Renal pelvis (tissue), 4 donors: ENCODE results near the gene SDHB. TPM values are rescaled to one million over a fixed set of nuclear protein-coding genes. Genes with fewer than 3 reads are reported as not detected.

Experiments used
- DNase-seq: peaks from one replicate; pipeline ENCODE4 v3.0.0-alpha.2; 2013
- polyA plus RNA-seq, 3 donors: library from polyadenylated mRNA; unstranded; fragments of 120-200 nt; gene quantifications; one replicate each; pipeline ENCODE4 v1.2.1, GENCODE V29; 2013; ENCODE audit not compliant: insufficient read length in 3 of 3

Gene SDHB
- polyA plus RNA-seq, 3 donors: 137 to 167 (median 156) TPM

DNA sequence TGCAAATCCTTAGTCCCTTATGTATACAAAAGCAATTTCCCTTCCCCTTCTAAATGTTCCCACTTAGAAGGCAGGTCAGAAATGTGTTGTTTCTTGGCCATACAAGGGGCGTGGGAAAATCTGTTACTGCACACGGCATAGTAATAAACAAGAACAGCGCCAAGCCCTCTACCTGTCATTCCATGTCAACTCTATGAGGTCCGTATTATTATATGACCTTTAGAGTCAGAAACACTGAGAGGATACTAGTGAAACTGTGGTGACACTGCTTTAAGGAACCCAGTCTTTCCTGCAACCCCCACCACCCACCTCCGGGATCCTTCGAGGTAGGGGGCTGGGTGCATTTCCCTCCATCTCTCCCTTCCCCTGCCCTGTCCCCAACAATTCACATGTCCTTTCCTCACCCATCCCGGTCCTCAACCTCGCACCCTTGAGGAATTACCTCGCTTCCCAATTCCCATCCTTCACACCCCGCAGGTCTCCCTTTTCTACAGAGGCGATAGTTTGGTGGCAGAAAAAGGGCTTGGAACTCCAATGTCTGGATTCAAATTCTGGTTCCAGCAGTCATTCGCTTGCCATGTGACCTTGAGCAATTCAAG, 647 bp downstream of the SDHB start:
- DNase-seq: peak; percentile 4

DNA sequence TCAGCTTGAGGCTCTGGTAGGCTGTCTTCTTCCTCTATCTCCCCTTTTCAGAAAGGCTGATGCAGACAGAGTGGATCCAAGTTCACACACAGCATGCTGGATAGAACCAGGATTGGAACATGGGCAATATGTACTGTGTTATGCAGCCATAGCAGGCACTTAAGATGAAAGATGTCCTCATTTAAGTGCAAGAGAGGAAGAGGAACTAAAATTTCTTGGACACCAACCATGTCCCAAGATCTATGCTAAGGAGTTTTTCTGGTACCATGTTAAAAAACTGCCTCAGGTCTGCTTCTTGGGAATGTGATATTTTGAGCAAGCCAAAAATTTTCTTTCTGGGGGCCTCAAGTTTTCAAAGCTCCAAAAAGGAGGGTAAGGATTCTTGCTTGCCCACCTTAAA, 1.2 kb downstream of the SDHB start:
- no peak for DNase-seq

DNA sequence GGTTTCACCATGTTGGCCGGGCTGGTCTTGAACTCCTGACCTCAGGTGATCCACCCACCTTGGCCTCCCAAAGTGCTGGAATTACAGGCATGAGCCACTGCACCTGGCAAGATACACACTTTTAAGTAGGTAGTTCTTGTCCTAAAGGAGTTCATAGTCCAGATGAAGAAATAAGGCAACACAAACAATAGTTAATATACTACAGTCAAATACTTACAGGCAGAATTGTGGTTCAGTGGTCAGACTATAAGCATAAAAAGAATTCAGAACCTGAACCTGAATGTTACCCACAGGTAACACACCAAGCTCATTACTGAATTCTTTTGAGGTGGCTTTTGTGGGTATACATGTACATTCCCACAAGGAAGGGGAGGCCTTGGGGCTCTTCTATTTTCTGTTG, 1.8 kb downstream of the SDHB start:
- DNase-seq: no peak

DNA sequence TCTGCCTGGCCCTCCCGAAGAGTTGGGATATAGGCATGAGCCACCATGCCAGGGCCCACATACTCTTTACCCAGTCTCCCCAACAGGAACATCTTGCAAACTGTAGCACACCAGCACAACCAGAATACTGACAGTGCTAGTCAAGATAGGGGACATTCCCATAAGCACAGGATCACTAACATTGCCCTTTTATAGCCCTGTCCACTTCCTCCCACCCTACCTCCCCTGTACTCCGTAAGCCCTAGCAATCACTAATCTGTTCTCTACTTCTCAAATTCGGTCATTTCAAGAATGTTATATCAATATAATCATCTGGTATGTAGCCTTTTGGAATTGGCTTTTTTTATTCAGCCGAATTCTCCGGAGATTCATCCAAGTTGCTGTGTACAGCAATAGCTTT, 5.9 kb downstream of the SDHB start:
- no peak for DNase-seq

DNA sequence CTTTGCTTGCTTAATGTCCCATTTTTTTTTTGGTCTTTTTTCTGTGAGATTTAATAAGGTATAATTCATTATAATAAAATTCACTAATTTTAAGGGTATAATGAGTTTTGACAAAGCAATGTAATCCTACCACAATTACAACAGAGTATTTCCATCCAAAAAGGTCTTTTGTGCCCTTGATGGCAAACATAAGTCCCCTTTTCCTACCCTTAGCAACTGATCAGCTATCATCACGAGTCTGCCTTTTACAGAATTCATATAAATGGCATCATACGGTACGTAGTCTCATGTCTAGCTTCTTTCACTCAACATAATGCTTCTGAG, 7.5 kb downstream of the SDHB start:
- DNase-seq: no peak

DNA sequence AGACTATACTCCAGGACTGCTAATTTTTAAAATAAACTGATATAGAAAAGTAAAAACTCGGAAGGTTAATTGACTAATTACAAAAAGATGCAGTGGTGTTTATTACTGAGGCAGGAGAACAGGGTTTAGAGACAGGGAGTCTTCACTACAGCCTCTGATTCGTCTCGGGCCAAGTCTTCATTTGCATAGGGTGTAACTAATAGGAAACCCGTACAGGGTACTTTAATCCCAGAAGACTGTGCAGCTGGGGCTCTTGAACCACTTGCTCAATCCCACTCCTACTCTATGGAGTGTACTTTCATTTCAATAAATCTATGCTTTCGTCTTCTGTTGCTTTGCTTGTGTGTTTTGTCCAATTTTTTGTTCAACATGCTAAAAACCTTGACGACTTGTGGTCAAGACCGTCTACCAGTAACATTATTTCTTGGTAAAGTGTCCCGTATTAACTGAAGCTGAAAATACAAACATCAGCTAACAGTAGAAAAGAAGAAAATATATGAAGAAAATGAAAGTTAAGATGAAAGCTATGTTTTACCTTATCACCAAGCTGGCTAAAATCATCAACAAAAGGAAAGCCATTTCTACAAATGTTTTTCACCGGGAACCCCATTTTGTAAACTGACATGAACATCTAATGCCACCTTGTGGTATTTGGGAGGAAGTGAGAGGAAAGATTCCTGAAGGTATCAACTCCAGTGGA, 8.0 kb downstream of the SDHB start:
- peak; percentile 55 for DNase-seq

DNA sequence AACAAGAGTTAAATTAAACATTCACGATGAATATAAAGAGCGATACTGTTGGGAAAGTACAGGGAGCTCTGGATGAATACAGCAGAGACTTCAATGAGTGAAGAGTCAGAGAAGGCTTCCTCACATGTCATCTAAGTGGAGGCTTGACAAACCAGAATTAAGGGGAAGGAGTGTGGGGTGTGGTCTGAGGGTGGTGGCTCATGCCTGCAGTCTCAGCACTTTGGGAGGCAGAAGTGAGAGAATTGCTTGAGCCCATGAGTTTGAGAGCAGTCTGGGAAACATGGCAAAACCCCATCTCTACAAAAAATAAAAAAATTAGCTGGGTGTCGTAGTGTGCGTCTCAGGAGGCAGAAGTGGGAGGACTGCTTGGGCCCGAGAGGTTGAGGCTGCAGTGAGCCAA, 8.7 kb downstream of the SDHB start:
- no peak for DNase-seq

DNA sequence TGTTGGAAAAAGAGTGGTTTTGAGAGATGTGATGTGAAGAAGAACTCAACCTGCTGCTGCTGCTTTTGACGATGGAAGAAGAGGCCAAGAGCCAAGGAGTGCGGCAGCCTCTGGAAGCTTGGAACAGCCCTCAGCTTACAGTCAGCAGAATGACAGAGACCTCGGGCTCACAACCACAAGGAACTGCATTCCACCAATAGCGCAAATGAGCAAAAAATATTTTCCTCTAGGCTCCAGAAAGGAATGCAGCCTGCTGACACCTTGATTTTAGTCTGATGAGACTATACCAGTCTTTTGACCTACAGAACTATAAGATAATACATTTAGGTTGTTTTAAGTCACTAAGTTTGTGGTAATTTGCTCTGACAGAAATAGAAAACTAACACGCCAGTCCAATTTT, 10.2 kb downstream of the SDHB start:
- DNase-seq: no peak

DNA sequence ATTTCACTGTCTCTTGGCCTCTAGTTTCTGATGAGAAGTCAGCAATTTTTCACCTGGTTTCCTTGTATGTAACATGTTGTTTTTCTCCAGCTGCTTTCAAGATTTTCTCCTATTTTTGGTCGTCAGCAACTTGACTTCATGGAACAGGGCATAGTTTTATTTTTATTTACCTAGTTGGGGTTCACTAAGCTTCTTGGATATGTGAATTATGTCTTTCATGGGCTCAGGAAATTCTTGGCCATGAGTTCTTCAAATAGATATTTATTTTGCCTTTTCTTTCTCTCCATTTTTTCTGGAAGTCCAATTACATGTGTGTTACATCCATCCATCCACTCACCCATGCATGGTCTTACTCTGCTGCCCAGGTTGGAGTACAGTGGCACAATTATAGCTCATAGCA, 13.7 kb downstream of the SDHB start:
- DNase-seq: no peak

DNA sequence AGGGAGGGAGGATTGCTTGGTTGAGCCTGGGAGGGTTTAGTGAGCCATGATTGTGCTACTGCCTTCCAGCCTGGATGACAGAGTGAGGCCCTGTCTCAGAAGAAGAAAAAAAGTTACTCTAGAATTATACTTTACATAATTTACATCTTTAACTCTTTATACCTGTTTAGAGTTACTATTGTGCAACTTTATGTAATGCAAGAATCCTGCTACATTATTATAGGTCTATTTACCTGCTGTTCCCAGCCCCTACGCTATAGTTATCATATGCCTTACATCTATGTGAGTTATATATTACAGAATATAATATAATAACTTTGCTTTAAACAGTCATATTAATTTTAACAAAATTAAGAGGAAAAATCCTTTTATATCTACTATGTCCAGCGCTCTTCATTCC, 14.3 kb downstream of the SDHB start:
- DNase-seq: no peak

DNA sequence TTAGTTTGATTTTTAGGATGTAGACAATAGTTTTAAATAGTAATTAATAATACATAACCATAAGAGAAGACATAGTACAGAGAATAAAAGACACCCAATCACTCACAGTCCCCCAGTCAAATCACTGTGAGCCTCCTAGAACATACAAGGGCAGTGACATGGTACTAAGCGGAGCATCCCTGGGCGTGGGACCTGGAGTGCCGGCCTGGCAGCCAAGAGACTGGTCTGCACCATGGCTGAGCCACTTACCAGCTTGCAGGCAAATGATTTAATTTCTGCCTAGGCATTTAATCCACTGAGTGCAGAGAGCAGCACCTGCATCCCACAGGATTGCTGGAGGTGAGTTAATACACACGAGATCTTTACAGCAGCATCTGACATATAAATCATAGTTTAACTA, 20.4 kb downstream of the SDHB start:
- no peak for DNase-seq

DNA sequence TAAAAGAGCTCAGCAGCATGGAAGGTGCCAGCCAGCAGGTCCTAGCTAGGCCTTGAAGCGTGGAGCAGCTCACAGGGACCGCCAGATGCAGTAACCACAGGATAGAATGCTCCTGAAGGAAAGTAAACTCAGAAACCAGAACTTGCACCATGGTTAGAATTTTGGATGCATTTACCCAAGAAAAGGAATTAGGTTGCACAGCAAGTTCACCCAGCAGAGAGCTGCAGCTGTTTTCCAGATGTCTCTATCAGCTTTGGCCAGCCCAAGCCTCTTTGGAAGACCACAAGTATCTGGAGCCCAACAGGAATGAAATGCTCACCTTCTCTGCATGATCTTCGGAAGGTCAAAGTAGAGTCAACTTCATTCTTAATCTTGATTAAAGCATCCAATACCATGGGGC, 21.1 kb downstream of the SDHB start:
- no peak for DNase-seq

DNA sequence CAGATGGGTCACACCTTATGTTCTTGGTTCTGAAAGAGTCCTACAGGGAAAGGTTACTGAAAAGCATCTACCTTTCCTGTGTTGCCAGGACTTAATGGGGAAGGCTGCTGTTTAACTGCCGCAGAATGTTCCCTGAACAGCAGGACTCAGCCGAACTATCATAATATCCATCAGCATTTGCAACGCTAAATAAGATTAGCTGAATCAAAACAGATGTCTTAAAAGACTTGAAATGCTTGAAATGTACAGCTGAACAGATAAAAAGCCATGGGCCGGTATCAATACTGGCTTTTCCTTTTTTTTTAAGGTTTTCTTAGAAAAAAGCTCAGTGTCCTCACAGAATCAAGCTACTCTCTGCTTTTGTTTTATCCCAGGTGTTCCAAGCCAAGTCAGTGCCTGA, 22.4 kb downstream of the SDHB start:
- DNase-seq: no peak

DNA sequence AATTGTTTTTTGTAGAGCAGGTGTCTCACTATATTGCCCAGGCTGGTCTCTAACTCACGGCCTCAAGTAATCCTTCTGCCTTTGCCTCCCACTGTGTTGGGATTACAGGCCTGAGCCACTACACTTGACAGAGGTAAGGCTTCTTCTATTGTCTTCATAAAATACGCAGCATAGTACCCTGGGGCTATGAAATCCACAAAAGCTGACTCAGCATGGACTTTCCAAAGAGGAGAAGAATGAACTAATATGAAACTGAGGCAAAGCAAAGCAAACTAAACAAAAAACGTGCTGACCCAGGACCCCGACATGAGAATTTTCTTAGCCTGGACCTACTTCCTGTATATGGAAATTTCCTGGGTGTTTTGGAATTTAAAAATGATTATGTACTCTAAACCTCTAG, 23.6 kb downstream of the SDHB start:
- DNase-seq: no peak

DNA sequence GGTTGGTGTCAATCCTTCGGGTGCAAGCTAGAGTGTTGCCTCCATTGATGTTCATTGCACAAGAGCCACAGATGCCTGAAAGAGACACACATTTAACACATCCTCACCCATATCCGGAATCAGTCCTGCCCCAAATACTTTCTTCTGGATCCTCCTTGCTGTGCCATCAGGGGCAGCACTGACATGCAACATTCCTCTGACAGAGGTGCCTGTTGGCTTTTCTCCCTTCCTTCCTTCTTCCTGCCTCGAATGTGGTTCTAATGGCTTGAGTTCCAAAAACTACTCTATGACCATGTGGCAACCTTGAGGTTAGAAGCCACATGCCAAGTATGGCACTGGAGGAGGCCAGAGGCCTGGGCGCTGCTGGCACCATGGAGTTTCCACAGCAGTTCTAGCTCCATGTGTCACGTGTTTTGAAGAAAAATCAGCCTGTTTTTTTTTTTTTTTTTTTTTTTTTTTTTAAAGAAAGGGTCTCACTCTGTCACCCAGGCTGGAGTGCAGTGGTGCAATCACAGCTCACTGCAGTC, 25.1 kb downstream of the SDHB start:
- DNase-seq: no peak

DNA sequence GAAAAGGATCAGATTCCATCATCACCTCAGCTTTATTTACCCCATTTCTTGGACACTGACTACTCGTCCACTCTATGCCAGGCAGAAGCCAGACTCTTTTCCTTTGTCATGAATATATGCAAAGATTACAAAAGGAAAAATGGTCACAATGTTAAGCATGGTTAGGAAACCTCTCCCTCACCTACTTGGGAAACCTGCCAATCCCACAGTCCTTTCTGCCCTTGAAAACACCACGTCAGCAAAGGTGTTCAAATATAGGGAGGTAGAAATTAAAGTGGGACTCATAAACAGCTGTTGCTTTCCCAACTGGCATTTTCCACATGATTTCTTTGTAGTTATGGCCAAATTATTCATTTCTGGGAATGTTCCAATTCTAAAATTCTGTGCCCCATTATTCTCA, 25.9 kb downstream of the SDHB start:
- DNase-seq: no peak

DNA sequence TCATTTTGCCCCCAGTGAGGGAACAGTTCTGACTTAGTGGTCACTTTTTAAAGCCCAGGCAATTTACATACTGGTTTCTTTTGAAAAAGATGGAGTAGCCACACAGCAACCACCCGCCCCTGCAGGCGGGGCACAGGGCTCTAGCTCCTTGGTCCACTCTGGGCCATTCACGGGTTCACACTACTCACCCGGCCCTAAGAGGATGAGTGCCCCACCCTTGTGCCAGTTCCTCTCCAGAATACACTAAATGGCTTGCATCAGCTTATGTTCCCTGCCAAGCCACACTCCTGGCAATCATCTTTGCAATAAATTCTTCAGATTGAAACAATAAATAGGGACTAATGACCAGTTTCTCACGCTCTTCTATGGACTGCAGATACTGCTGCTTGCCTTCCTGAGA, 26.4 kb downstream of the SDHB start:
- no peak for DNase-seq

DNA sequence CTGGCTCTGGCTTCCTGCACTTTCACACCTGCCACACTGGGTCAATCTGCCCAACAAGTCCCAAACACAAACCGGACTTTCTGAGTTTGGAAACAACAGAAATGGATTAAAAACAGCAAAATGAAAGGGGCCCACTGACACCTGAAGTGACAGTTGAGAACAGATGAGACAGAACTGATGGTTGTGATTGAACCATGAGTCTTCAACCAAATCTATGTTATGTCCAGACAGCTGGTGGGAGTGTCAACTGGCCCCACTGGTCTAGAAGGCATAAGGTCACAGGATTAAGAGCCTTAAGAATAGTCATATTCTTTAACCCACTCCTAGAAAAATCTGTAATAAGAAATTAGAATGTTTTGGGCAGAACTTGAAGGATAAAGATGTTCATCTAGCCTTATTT, 29.1 kb downstream of the SDHB start:
- no peak for DNase-seq

DNA sequence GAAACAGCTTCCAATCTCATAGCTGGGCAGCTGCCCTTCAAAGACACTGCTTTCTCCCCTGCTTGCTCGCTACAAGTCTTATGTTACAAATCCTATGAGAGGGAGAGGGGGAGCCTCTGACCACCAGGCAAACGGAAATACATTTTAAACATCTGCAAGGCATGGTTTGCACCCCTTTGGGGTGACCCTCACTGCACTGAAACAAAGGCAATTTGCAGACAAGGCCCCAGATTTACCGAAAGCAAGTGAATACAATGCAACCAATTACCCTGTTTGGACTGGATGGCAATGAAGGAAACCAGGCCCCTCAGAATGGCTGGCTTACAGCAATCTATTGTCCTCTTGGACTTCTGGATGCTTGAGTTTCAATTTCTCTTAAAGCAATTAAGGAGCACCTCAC, 30.3 kb downstream of the SDHB start:
- no peak for DNase-seq

DNA sequence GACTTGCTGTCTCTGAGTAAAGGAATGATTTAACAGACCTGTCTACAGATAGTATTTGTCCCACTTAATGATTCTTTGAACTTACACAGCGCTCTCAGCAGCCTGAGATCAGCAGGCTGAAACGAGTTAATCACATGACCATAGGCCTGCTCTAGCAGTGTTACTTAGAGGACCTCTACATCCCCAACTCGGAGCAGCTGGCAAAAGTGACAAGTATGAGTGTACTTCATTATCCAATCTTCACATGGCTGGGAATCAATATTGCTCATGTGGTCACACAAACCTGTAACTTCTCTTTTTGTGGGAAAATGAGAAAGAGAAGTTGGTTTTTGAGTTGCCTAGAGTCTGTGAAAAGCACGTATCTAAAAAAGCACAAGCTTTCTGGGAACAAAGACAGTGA, 30.7 kb downstream of the SDHB start:
- no peak for DNase-seq

DNA sequence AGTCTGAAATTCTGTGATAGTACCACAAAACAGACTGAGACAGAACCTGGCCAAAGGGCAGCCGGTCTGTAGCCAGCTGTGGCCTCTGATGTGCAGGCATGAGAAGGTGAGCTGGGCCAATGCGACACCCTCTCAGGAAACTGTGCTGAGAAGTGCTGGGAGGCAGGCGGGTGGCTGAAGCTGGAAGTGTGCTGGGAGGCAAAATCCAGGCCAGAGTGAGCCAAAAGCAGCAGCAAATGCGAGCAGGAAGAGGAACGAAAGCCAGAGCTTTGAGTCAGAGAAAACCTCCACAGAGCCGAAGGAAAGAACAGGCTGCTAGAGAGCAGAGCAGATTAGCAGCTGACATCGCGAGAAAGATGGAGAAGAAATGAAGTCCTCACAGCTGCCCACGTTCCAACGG, 31.9 kb downstream of the SDHB start:
- no peak for DNase-seq

DNA sequence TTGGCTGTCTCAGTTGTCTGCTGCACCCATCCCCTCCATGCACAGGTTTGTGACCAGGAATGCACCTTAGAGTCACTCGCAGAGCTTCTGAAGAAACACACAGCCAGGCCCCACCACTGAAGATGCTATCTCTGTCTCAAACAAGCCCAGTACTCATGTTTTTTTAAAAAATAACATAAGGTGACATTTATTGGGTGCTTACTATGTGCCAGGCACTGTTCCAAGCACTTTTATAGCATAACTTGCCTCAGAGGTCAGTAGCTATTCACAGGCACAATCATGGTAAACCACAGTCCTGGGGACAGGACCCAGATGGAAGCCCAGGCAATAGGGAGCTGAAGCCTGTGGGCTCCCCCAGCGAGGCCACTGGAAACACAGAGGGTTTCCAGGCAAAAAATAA, 33.3 kb downstream of the SDHB start:
- DNase-seq: no peak

DNA sequence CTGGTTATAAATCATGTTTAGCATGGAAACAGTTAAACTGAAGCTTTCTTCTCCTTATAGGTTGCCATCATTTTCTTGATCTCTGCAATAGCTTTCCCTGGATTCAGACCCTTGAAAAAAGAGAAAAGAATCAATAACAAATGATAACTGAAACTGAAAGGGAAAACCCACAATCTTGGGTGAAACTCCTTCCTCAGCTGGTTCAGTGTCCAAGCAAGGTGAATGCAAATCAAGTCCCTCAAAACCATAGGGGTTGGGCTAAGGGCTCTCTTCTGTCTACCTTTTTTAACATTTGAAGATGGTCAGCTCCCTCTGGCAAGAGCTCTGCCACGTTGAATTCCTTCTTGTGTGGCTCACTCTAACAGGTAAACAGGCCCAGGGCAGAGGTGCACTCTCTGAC, 35.0 kb downstream of the SDHB start:
- no peak for DNase-seq

DNA sequence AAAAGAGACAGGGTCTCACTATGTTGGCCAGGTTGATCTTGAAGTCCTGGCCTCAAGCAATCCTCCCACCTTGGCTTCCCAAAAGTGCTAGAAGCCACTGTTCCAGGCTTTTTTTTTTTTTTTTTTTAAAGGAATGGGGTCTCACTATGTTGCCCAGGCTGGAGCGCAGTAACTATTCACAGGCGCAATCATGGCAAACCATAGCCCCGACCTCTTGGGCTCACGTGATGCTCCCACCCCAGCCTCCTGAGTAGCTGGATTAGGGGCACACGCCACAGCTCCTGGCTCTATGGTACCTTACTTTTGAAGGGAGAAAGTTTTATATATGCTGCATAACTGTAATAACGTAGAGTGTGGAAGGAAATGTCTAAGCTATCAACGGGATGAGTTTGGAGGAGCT, 36.4 kb downstream of the SDHB start:
- DNase-seq: no peak
